PC-3 (cell line): ENCODE results near the gene ABLIM1. TPM values are rescaled to one million over a fixed set of nuclear protein-coding genes. Genes with fewer than 3 reads are reported as not detected.

ENCODE experiments used
- ATAC-seq: fragments of 200-7000 bp; cut with Tn5 transposase; 2 replicates; pipeline ENCODE4 v1.9.1; 2020; ENCODE audit warnings: mild to moderate bottlenecking, moderate library complexity
- BruUV-seq: library from RNA; stranded (reverse); fragments of 400-500 nt; replicated peaks from 2 replicates; lab custom pipeline; 2021; lab: Mats Ljungman, UMichigan
- CTCF ChIA-PET: fragments of 300-600 bp; sonication (Branson Sonifier 250); formaldehyde crosslinking; loops from one replicate; lab custom pipeline; 2022; ENCODE audit warnings: antibody characterized with exemption; lab: Charles Lee
- POLR2A ChIA-PET: fragments of 300-600 bp; sonication (Branson Sonifier 250); formaldehyde crosslinking; loops from one replicate; lab custom pipeline; 2022; ENCODE audit warnings: antibody characterized with exemption; ENCODE audit not compliant: unreplicated experiment; lab: Charles Lee
- DNase-seq: peaks from one replicate; pipeline ENCODE4 v3.0.0-alpha.2; 2015
- H2AFZ ChIP-seq: fragments of 300-600 bp; sonication (generic); 2 replicates; pipeline ENCODE4 v1.6.0; 2016; ENCODE audit warnings: antibody characterized with exemption, low read length
- H3F3A ChIP-seq: fragments of 300-600 bp; sonication (generic); one replicate; pipeline ENCODE4 v1.6.0; 2017; ENCODE audit warnings: antibody characterized with exemption, low read length, control low read depth, mild to moderate bottlenecking; ENCODE audit not compliant: unreplicated experiment
- H3K27ac ChIP-seq: fragments of 300-600 bp; sonication (generic); 2 replicates; pipeline ENCODE4 v1.5.1; 2016; ENCODE audit warnings: mild to moderate bottlenecking, low read length
- H3K27me3 ChIP-seq: fragments of 300-600 bp; sonication (generic); 2 replicates; pipeline ENCODE4 v1.6.1; 2016; ENCODE audit warnings: low read length, mixed read lengths
- H3K36me3 ChIP-seq: fragments of 300-600 bp; sonication (generic); 2 replicates; pipeline ENCODE4 v1.6.1; 2016; ENCODE audit warnings: low read depth, mixed run types, low read length, mixed read lengths
- H3K4me1 ChIP-seq: fragments of 300-600 bp; sonication (generic); 2 replicates; pipeline ENCODE4 v1.5.1; 2016; ENCODE audit warnings: low read length; ENCODE audit not compliant: insufficient read depth
- H3K4me2 ChIP-seq: fragments of 300-600 bp; sonication (generic); 2 replicates; pipeline ENCODE4 v1.6.0; 2016; ENCODE audit warnings: low read length
- H3K4me3 ChIP-seq: fragments of 300-600 bp; sonication (generic); 2 replicates; pipeline ENCODE4 v1.5.1; 2016; ENCODE audit warnings: mild to moderate bottlenecking, low read length, mixed read lengths
- H3K79me2 ChIP-seq: fragments of 300-600 bp; sonication (generic); 2 replicates; pipeline ENCODE4 v1.6.1; 2017; ENCODE audit warnings: low read length, mixed read lengths
- H3K9ac ChIP-seq: fragments of 300-600 bp; sonication (generic); 2 replicates; pipeline ENCODE4 v1.6.0; 2016; ENCODE audit warnings: mild to moderate bottlenecking, low read length
- H3K9me2 ChIP-seq: fragments of 300-600 bp; sonication (generic); replicated peaks from 2 replicates; pipeline ENCODE4 v1.6.1; 2016; ENCODE audit warnings: mixed run types, low read length, mixed read lengths
- H3K9me3 ChIP-seq: fragments of 300-600 bp; sonication (generic); 2 replicates; pipeline ENCODE4 v1.6.1; 2016; ENCODE audit warnings: low read length, mixed read lengths
- H4K20me1 ChIP-seq: fragments of 300-600 bp; sonication (generic); 2 replicates; pipeline ENCODE4 v1.6.1; 2016; ENCODE audit warnings: low read length, mixed read lengths
- EZH2 ChIP-seq: fragments of 300-600 bp; sonication (generic); IDR thresholded peaks from one replicate; pipeline ENCODE4 v1.6.1; 2017; ENCODE audit warnings: antibody characterized with exemption, mild to moderate bottlenecking, low read length; ENCODE audit not compliant: unreplicated experiment
- EZH2phosphoT487 ChIP-seq: fragments of 300-600 bp; sonication (generic); IDR thresholded peaks from 2 replicates; pipeline ENCODE4 v1.6.1; 2018; ENCODE audit warnings: mild to moderate bottlenecking, antibody characterized with exemption, low read length, borderline replicate concordance
- intact Hi-C: fragments of 100-400 bp; cut with micrococcal nuclease; formaldehyde crosslinking; loops from 2 replicates; pipeline ENCODE4 v1.9.0; 2023
- total RNA-seq: library from RNA; depleted of rRNA; stranded (reverse); fragments of >200 nt; gene quantifications from 2 replicates; pipeline ENCODE4 v1.2.3, GENCODE V29; 2014
- TF ChIP-seq, protein P1 (sequence below): fragments of 300-600 bp; sonication (generic); conservative IDR thresholded peaks from 2 replicates; pipeline ENCODE4 v1.5.1; 2017; ENCODE audit warnings: antibody characterized with exemption, low read depth, mild to moderate bottlenecking, low read length

Gene ABLIM1
- total RNA-seq, 1 experiment from 2014 or later: 12.3 TPM

DNA sequence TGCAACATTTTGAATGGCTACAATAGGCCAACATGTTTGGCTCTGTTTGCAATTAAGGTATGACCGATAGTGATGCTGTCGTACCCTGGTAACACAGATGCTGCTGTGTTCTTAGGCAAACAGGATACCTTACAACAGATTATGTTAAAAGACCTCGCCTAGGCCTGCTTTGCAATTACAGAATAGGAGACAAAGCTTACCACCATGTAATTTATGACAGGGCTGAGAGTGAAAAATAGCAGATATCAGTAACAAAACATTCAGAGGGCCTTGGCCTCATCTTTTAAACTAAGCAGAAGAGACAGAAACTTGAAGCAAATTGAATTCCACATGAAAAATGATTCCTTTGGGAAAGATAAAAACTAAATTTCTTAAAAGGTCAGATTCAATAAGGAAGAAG, 29.4 kb upstream of the ABLIM1 start:
- DNase-seq (no peak), ATAC-seq (no peak)
- POLR2A ChIA-PET: no interaction called here
- no peak overlapping the region for H2AFZ ChIP-seq
- BruUV-seq: no TSS peak
- H3K4me1 ChIP-seq: peaks cover 41% of the 10 kb centered on the region
- H3K9me3 ChIP-seq: no peaks in the 10 kb centered on the region
- H3K9me2 ChIP-seq: no peaks in the 10 kb centered on the region
- no peaks in the 10 kb centered on the region for H3K27me3 ChIP-seq
- H3K4me3 ChIP-seq: no peak overlapping the region
- peaks cover 4% of the 10 kb centered on the region for H3F3A ChIP-seq
- no peak for TF ChIP-seq EZH2
- no peak for TF ChIP-seq EZH2phosphoT487
- TF ChIP-seq, protein P1, sequence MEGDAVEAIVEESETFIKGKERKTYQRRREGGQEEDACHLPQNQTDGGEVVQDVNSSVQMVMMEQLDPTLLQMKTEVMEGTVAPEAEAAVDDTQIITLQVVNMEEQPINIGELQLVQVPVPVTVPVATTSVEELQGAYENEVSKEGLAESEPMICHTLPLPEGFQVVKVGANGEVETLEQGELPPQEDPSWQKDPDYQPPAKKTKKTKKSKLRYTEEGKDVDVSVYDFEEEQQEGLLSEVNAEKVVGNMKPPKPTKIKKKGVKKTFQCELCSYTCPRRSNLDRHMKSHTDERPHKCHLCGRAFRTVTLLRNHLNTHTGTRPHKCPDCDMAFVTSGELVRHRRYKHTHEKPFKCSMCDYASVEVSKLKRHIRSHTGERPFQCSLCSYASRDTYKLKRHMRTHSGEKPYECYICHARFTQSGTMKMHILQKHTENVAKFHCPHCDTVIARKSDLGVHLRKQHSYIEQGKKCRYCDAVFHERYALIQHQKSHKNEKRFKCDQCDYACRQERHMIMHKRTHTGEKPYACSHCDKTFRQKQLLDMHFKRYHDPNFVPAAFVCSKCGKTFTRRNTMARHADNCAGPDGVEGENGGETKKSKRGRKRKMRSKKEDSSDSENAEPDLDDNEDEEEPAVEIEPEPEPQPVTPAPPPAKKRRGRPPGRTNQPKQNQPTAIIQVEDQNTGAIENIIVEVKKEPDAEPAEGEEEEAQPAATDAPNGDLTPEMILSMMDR: no peak
- H3K79me2 ChIP-seq: no peaks in the 10 kb centered on the region
- intact Hi-C loops: no loop called here
- no peaks in the 10 kb centered on the region for H4K20me1 ChIP-seq
- CTCF ChIA-PET: no interaction called here
- H3K36me3 ChIP-seq: no peaks in the 10 kb centered on the region
- no peak overlapping the region for H3K27ac ChIP-seq
- H3K9ac ChIP-seq: no peak overlapping the region
- no peak overlapping the region for H3K4me2 ChIP-seq

DNA sequence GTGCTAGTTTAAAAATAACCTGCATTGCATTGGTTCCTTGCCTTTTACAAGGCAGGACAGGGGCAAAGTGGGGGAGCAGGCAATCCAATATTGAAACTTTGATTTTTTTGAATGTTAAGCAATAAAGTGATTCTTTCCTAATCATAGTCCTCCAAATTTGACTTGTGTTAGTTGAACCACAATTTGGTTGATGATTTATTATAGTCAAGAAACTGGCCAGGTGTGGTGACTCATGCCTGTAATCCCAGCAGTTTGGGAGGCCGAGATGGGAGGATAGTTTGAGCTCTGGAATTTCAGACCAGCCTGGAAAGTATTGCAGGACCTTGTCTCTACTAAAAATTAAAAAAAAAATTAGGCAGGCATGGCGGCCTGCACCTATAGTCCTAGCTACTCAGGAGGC, 27.9 kb upstream of the ABLIM1 start:
- intact Hi-C loops: no loop called here
- no peak overlapping the region for H3K9ac ChIP-seq
- POLR2A ChIA-PET: no interaction called here
- H3K79me2 ChIP-seq: no peaks in the 10 kb centered on the region
- DNase-seq (peak; percentile 57), ATAC-seq (no peak)
- CTCF ChIA-PET: no interaction called here
- H3K27ac ChIP-seq: no peak overlapping the region
- TF ChIP-seq EZH2phosphoT487 (no peak), EZH2 (no peak)
- TF ChIP-seq, protein P1: no peak
- no peak overlapping the region for H3K4me3 ChIP-seq
- peaks cover 41% of the 10 kb centered on the region for H3K4me1 ChIP-seq
- H3K4me2 ChIP-seq: peak overlapping the region; percentile 82; the same call in 1 of the 2 replicates
- no peaks in the 10 kb centered on the region for H3K36me3 ChIP-seq
- H2AFZ ChIP-seq: no peak overlapping the region
- H3F3A ChIP-seq: peaks cover 4% of the 10 kb centered on the region
- H3K27me3 ChIP-seq: no peaks in the 10 kb centered on the region
- no peaks in the 10 kb centered on the region for H3K9me2 ChIP-seq
- no peaks in the 10 kb centered on the region for H3K9me3 ChIP-seq
- BruUV-seq: no TSS peak
- no peaks in the 10 kb centered on the region for H4K20me1 ChIP-seq

DNA sequence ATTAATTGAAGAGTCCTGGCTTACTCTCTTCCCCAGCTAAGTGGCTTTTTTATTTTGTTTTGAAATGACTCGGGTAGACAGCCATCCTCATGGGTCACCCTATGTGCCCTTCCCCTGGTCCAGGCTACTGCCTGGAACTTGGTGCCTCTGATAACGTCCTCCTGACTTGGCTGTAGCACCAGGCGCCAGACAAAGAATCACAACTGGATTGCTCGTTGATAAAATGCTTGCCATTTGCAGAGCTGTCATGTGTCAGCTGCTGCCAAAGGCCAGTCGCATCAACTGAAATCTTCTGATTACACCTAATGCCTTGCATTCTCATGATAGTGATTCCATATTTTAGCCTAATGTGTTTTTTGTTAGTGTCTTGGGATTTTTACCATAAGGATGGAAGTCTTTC, 27.4 kb upstream of the ABLIM1 start:
- H3K9me2 ChIP-seq: no peaks in the 10 kb centered on the region
- H3K9ac ChIP-seq: no peak overlapping the region
- no peak overlapping the region for H3K4me3 ChIP-seq
- POLR2A ChIA-PET: no interaction called here
- no peaks in the 10 kb centered on the region for H4K20me1 ChIP-seq
- CTCF ChIA-PET: no interaction called here
- H3K4me1 ChIP-seq: peaks cover 40% of the 10 kb centered on the region
- H3K9me3 ChIP-seq: no peaks in the 10 kb centered on the region
- no peak for TF ChIP-seq EZH2phosphoT487
- peaks cover 4% of the 10 kb centered on the region for H3F3A ChIP-seq
- no peak overlapping the region for H3K27ac ChIP-seq
- no TSS peak for BruUV-seq
- no peaks in the 10 kb centered on the region for H3K36me3 ChIP-seq
- H3K4me2 ChIP-seq: peak overlapping the region; percentile 82
- no peaks in the 10 kb centered on the region for H3K79me2 ChIP-seq
- ATAC-seq: no peak
- H3K27me3 ChIP-seq: no peaks in the 10 kb centered on the region
- no peak overlapping the region for H2AFZ ChIP-seq
- intact Hi-C loops: no loop called here
- DNase-seq: no peak
